H1 (cell line): ENCODE results near the gene EFEMP1. TPM values are rescaled to one million over a fixed set of nuclear protein-coding genes. Genes with fewer than 3 reads are reported as not detected.

ENCODE experiments used
- CTCF ChIA-PET: fragments of 300-600 bp; sonication (Branson Sonifier 250); formaldehyde crosslinking; loops from one replicate; lab custom pipeline; 2021; ENCODE audit not compliant: partially characterized antibody; lab: Charles Lee
- POLR2A ChIA-PET: fragments of 300-600 bp; sonication (Branson Sonifier 250); formaldehyde crosslinking; loops from one replicate; lab custom pipeline; 2021; ENCODE audit warnings: inconsistent platforms; ENCODE audit not compliant: partially characterized antibody; lab: Charles Lee
- DNase-seq, 2 experiments: peaks; one replicate each; pipeline versions ENCODE4 v3.0.0 to v3.0.0-alpha.2; 2010 to 2022; ENCODE audit warnings: low spot score in 2 of 2, low read depth in 1 of 2, mixed read lengths in 1 of 2
- FAIRE-seq: peaks from 2 replicates; lab custom pipeline; 2011; peaks lifted over from hg19 to GRCh38; lab: Jason Lieb, UNC
- H2AFZ ChIP-seq: 2 replicates; pipeline ENCODE4 v1.8.1; 2012; ENCODE audit warnings: low read length, inconsistent platforms
- H2AK5ac ChIP-seq: 2 replicates; pipeline ENCODE4 v1.6.1; 2013; ENCODE audit warnings: low read depth, low read length
- H2BK120ac ChIP-seq: replicated peaks from 2 replicates; pipeline ENCODE3; 2013; ENCODE audit warnings: low read depth, low read length, inconsistent platforms
- H2BK12ac ChIP-seq: 2 replicates; pipeline ENCODE4 v1.6.1; 2013; ENCODE audit warnings: low read depth, low read length
- H2BK15ac ChIP-seq: 2 replicates; pipeline ENCODE4 v1.6.1; 2013; ENCODE audit warnings: low read length
- H2BK20ac ChIP-seq: 2 replicates; pipeline ENCODE4 v1.6.1; 2013; ENCODE audit warnings: low read length
- H2BK5ac ChIP-seq: 2 replicates; pipeline ENCODE4 v1.6.1; 2013; ENCODE audit warnings: low read depth, low read length
- H3K14ac ChIP-seq: 2 replicates; pipeline ENCODE4 v1.6.1; 2013; ENCODE audit warnings: inconsistent platforms; ENCODE audit not compliant: insufficient read length
- H3K18ac ChIP-seq: 2 replicates; pipeline ENCODE4 v1.6.1; 2013; ENCODE audit warnings: low read length; ENCODE audit errors: extremely low read depth
- H3K23ac ChIP-seq: 2 replicates; pipeline ENCODE4 v1.6.1; 2013; ENCODE audit warnings: inconsistent platforms; ENCODE audit not compliant: insufficient read length
- H3K23me2 ChIP-seq: 2 replicates; pipeline ENCODE4 v1.6.1; 2013; ENCODE audit warnings: low read depth, low read length
- H3K27ac ChIP-seq: 2 replicates; pipeline ENCODE4 v1.6.1; 2011; ENCODE audit warnings: low read depth, low read length, inconsistent platforms
- H3K27me3 ChIP-seq, 4 experiments: replicated peaks in 1 of 4; 1 replicate in 1 of 4; 2 replicates in 3 of 4; pipeline versions ENCODE4 v1.6.1 to v1.8.1; 2011 to 2013; ENCODE audit warnings: low read length in 3 of 4, mild to moderate bottlenecking in 3 of 4, inconsistent platforms in 2 of 4, mixed read lengths in 2 of 4, moderate library complexity in 1 of 4; ENCODE audit not compliant: control insufficient read depth in 3 of 4, insufficient read depth in 3 of 4; ENCODE audit errors: extremely low read depth in 1 of 4
- H3K36me3 ChIP-seq, 4 experiments: 2 replicates each; pipeline versions ENCODE4 v1.6.1 to v1.8.1; 2011 to 2013; ENCODE audit warnings: mild to moderate bottlenecking in 4 of 4, low read length in 3 of 4, moderate library complexity in 2 of 4, control low read depth in 1 of 4, inconsistent platforms in 1 of 4; ENCODE audit not compliant: insufficient read depth in 4 of 4, control insufficient read depth in 2 of 4
- H3K4ac ChIP-seq: replicated peaks from 2 replicates; pipeline ENCODE3; 2013; ENCODE audit warnings: low read length, low read depth, mixed read lengths, inconsistent platforms; ENCODE audit not compliant: insufficient read length
- H3K4me1 ChIP-seq, 4 experiments: replicated peaks in 1 of 4; 1 replicate in 1 of 4; 2 replicates in 3 of 4; pipeline versions ENCODE4 v1.6.1 to v1.8.1; 2011 to 2013; ENCODE audit warnings: low read length in 3 of 4, inconsistent platforms in 2 of 4, mixed read lengths in 1 of 4; ENCODE audit not compliant: insufficient read depth in 4 of 4, control insufficient read depth in 3 of 4
- H3K4me2 ChIP-seq, 2 experiments: 2 replicates each; pipeline versions ENCODE4 v1.6.1 to v1.8.1; 2011 to 2013; ENCODE audit warnings: low read depth in 2 of 2, low read length in 2 of 2, control low read depth in 1 of 2, inconsistent platforms in 1 of 2, mild to moderate bottlenecking in 1 of 2; ENCODE audit not compliant: insufficient read depth in 1 of 2
- H3K4me3 ChIP-seq, 4 experiments: fragments of 200-600, 300-600 bp in 1 of 4; sonication (generic), shearing (Covaris generic), sonication (Bioruptor Twin) in 1 of 4; 2 replicates each; pipeline versions ENCODE4 v1.5.1 to v1.8.1; 2011 to 2016; ENCODE audit warnings: low read length in 4 of 4, low read depth in 3 of 4, control low read depth in 2 of 4, inconsistent platforms in 2 of 4, mild to moderate bottlenecking in 2 of 4, mixed read lengths in 1 of 4, moderate library complexity in 1 of 4; ENCODE audit not compliant: insufficient read depth in 2 of 4; ENCODE audit errors: extremely low read depth in 1 of 4
- H3K56ac ChIP-seq: replicated peaks from 2 replicates; pipeline ENCODE3; 2013; ENCODE audit warnings: low read depth, mild to moderate bottlenecking, mixed read lengths, low read length, inconsistent platforms; ENCODE audit not compliant: insufficient read length
- H3K79me1 ChIP-seq: 2 replicates; pipeline ENCODE4 v1.6.1; 2013; ENCODE audit warnings: low read depth, low read length, control low read depth
- H3K79me2 ChIP-seq, 2 experiments: 2 replicates each; pipeline versions ENCODE4 v1.6.1 to v1.8.1; 2012 to 2013; ENCODE audit warnings: low read length in 2 of 2, mild to moderate bottlenecking in 2 of 2, inconsistent platforms in 1 of 2; ENCODE audit not compliant: insufficient read depth in 2 of 2, control insufficient read depth in 1 of 2
- H3K9ac ChIP-seq, 4 experiments: replicated peaks in 1 of 4; 1 replicate in 1 of 4; 2 replicates in 3 of 4; pipeline versions ENCODE4 v1.6.1 to v1.8.1; 2011 to 2013; ENCODE audit warnings: low read depth in 3 of 4, low read length in 3 of 4, control low read depth in 2 of 4, mild to moderate bottlenecking in 2 of 4, moderate library complexity in 2 of 4, inconsistent platforms in 1 of 4; ENCODE audit errors: extremely low read depth in 1 of 4
- H3K9me3 ChIP-seq, 2 experiments: 2 replicates each; pipeline versions ENCODE4 v1.6.1 to v1.8.1; 2012 to 2013; ENCODE audit warnings: mild to moderate bottlenecking in 2 of 2, moderate library complexity in 2 of 2, control low read depth in 1 of 2, inconsistent platforms in 1 of 2, low read depth in 1 of 2, low read length in 1 of 2, mixed read lengths in 1 of 2; ENCODE audit not compliant: insufficient read depth in 2 of 2
- H4K20me1 ChIP-seq, 2 experiments: replicated peaks in 1 of 2; 2 replicates each; pipeline versions ENCODE3 to v1.8.1; 2011 to 2013; ENCODE audit warnings: inconsistent platforms in 2 of 2, low read length in 2 of 2, mild to moderate bottlenecking in 1 of 2; ENCODE audit not compliant: insufficient read depth in 2 of 2, control insufficient read depth in 1 of 2
- H4K5ac ChIP-seq: 2 replicates; pipeline ENCODE4 v1.6.1; 2013; ENCODE audit warnings: low read length, low read depth, mixed read lengths, inconsistent platforms; ENCODE audit not compliant: insufficient read length
- H4K8ac ChIP-seq: 2 replicates; pipeline ENCODE4 v1.8.0; 2013; ENCODE audit warnings: mild to moderate bottlenecking, moderate library complexity, low read length, inconsistent platforms; ENCODE audit not compliant: insufficient read depth; ENCODE audit errors: extremely low read depth
- H4K91ac ChIP-seq: replicated peaks from 2 replicates; pipeline ENCODE3; 2013; ENCODE audit warnings: low read length, mixed read lengths, inconsistent platforms; ENCODE audit not compliant: insufficient read length
- ASH2L ChIP-seq: fragments of 200-600, 300-600 bp; sonication (generic); IDR thresholded peaks from one replicate; pipeline ENCODE4 v1.7.1; 2017; ENCODE audit warnings: low read length
- CEBPB ChIP-seq: IDR thresholded peaks from 2 replicates; pipeline ENCODE4 v1.6.1; 2012; ENCODE audit warnings: low read depth, low read length
- CHD2 ChIP-seq: IDR thresholded peaks from 2 replicates; pipeline ENCODE4 v1.6.1; 2012; ENCODE audit warnings: low read length, improper control_type of control experiment
- EGR1 ChIP-seq: IDR thresholded peaks from 2 replicates; pipeline ENCODE4 v1.6.1; 2011; ENCODE audit warnings: low read depth, low read length, borderline replicate concordance
- EP300 ChIP-seq, 2 experiments: IDR thresholded peaks; 1 replicate in 1 of 2; 2 replicates in 1 of 2; pipeline ENCODE4 v1.6.1; 2011 to 2012; ENCODE audit warnings: low read depth in 2 of 2, low read length in 2 of 2, mild to moderate bottlenecking in 2 of 2, borderline replicate concordance in 1 of 2, inconsistent platforms in 1 of 2, moderate library complexity in 1 of 2
- GABPA ChIP-seq: IDR thresholded peaks from 2 replicates; pipeline ENCODE4 v1.6.1; 2011; ENCODE audit warnings: mild to moderate bottlenecking, low read length, moderate library complexity, borderline replicate concordance; ENCODE audit not compliant: insufficient read depth
- PHF8 ChIP-seq: fragments of 200-600 bp; sonication (generic); conservative IDR thresholded peaks from 2 replicates; pipeline ENCODE4 v1.7.1; 2012; ENCODE audit warnings: low read depth, mild to moderate bottlenecking, inconsistent platforms, low read length, moderate library complexity
- RAD21 ChIP-seq, 2 experiments: IDR thresholded peaks in 1 of 2; conservative IDR thresholded peaks in 1 of 2; 2 replicates each; pipeline ENCODE4 v1.6.1; 2011; ENCODE audit warnings: low read depth in 2 of 2, low read length in 2 of 2, improper control_type of control experiment in 1 of 2, inconsistent platforms in 1 of 2, mild to moderate bottlenecking in 1 of 2, moderate library complexity in 1 of 2
- SIX5 ChIP-seq: IDR thresholded peaks from 2 replicates; pipeline ENCODE4 v1.6.1; 2011; ENCODE audit warnings: mild to moderate bottlenecking, low read depth, low read length
- SP1 ChIP-seq: IDR thresholded peaks from 2 replicates; pipeline ENCODE4 v1.6.1; 2011; ENCODE audit warnings: low read depth, low read length
- SRF ChIP-seq: IDR thresholded peaks from 2 replicates; pipeline ENCODE4 v1.6.1; 2011; ENCODE audit warnings: mild to moderate bottlenecking, low read depth, low read length, moderate library complexity
- TEAD4 ChIP-seq: IDR thresholded peaks from 2 replicates; pipeline ENCODE4 v1.6.1; 2012; ENCODE audit warnings: low read depth, low read length, inconsistent platforms, mixed read lengths
- WGBS, 2 experiments: shearing (Covaris generic) in 1 of 2; methylation state at CpG; one replicate each; pipeline versions ENCODE4 v1.1.6 to v1.1.7; 2013 to 2015; ENCODE audit warnings: low lambda C conversion rate in 2 of 2, mixed read lengths in 2 of 2, inconsistent platforms in 1 of 2, low coverage in 1 of 2, missing lambda C conversion rate in 1 of 2; ENCODE audit not compliant: insufficient replicate concordance in 2 of 2, insufficient coverage in 1 of 2, insufficient read length in 1 of 2; ENCODE audit errors: extremely low coverage in 1 of 2, missing lambda C conversion rate in 1 of 2; 5-methylcytosine and 5-hydroxymethylcytosine counted together
- polyA plus RNA-seq, 7 experiments: library from polyadenylated mRNA; depleted of rRNA in 3 of 7; stranded (reverse) in 5 of 7; unstranded in 2 of 7; fragments of >200 nt in 5 of 7; fragments of 200-250 nt in 2 of 7; gene quantifications; 1 replicate in 5 of 7; 2 replicates in 1 of 7; 4 replicates in 1 of 7; pipeline versions ENCODE4 v1.2.1 to v1.2.3, GENCODE V29; 2011 to 2013; ENCODE audit warnings: missing spikeins in 2 of 7, mixed read lengths in 2 of 7
- total RNA-seq: library from RNA; stranded (reverse); fragmentation: NEBNext Ultra II Directional; extraction: Animal tissue kit (Norgen Biotek cat#: 25700); gene quantifications from 2 replicates; pipeline ENCODE4 v1.2.1, GENCODE V29; 2021

Gene EFEMP1
- total and polyA plus RNA-seq, 2 of the 8 experiments (the other 6 are each of a cell fraction or from before 2014, with no cell fraction given), result 15.5 to 19.7 TPM

GRCh38 chr2:55839182-55839819 is 84.3 kb downstream of the EFEMP1 start:
- peak overlapping the region; percentile 6 for H2AFZ ChIP-seq
- 0 out of 2 replicates have a peak overlapping the region, but pooled peaks have one; percentile 8 for H2BK5ac ChIP-seq
- no peak overlapping the region for H3K23ac ChIP-seq
- H3K4me1 ChIP-seq, result peaks cover 5 to 15% (median 10%) of the 10 kb centered on the region in 4 experiments
- H3K9ac ChIP-seq, result no peak overlapping the region
- no peak overlapping the region for H4K5ac ChIP-seq
- H3K27ac ChIP-seq, result no peak overlapping the region
- 55% methylated on average over 7 of the region's 7 CpGs; no CpG with 5 or more reads in 1 of the 2 experiments for WGBS, 2 experiments
- H3K79me1 ChIP-seq, result no peaks in the 10 kb centered on the region
- H3K9me3 ChIP-seq, result no peaks in the 10 kb centered on the region
- no peak for FAIRE-seq
- no peak overlapping the region for H3K4ac ChIP-seq
- ChIA-PET CTCF (interaction anchor here (1.0 kb wide), 1 partner anchor 121 kb away, joined by 3 read pairs; no protein-coding TSS in a partner anchor), POLR2A (no interaction called here)
- H2AK5ac ChIP-seq, result no peak overlapping the region
- peak overlapping the region in 1 of 4 experiments; percentile 31; a peak in 1 of 8 replicates for H3K4me3 ChIP-seq
- H3K79me2 ChIP-seq, result no peaks in the 10 kb centered on the region
- no peak overlapping the region for H4K8ac ChIP-seq
- no peaks in the 10 kb centered on the region for H3K23me2 ChIP-seq
- no peaks in the 10 kb centered on the region for H3K36me3 ChIP-seq
- H3K56ac ChIP-seq, result no peak overlapping the region
- H3K4me2 ChIP-seq, result peak overlapping the region; percentile 19 to 34; a peak in 3 of 4 replicates
- H2BK15ac ChIP-seq, result no peak overlapping the region
- no peak overlapping the region for H4K91ac ChIP-seq
- no peaks in the 10 kb centered on the region for H4K20me1 ChIP-seq
- no peak overlapping the region for H3K14ac ChIP-seq
- no peak overlapping the region; the same call in 1 of the 2 replicates for H3K18ac ChIP-seq
- H2BK12ac ChIP-seq, result no peak overlapping the region
- no peaks in the 10 kb centered on the region for H3K27me3 ChIP-seq
- H2BK20ac ChIP-seq, result no peak overlapping the region
- no peak overlapping the region for H2BK120ac ChIP-seq
- DNase-seq, result no peak
- TF ChIP-seq CEBPB (no peak), GABPA (no peak), EP300 (IDR thresholded peaks at IDR 0.05; ENCODE audit: borderline replicate concordance in 1 of 2, low read depth in 2 of 2, low read length in 2 of 2) (no peak), RAD21 (IDR thresholded peaks at IDR 0.05 in 1 of 2, conservative IDR thresholded peaks at IDR 0.05 in 1 of 2; ENCODE audit: low read depth in 2 of 2, low read length in 2 of 2) (no peak), EGR1 (no peak), SRF (no peak), ASH2L (peak; percentile 69), CHD2 (0 out of 2 replicates have a peak, but pooled peaks have one; percentile 36), PHF8 (no peak), SIX5 (no peak), TEAD4 (peak; percentile 84), SP1 (peak; percentile 92)
